Thoracic aorta (tissue), 2 donors: ENCODE measurements around the gene NRXN2. TPM values are rescaled to one million over a fixed set of nuclear protein-coding genes. Genes with fewer than 3 reads are reported as not detected.

Source experiments
- ATAC-seq: fragments of 150-250 bp; one replicate; pipeline ENCODE4 v1.8.0; 2017; ENCODE audit warnings: low read depth; ENCODE audit not compliant: insufficient number of reproducible peaks, low FRiP score
- DNase-seq: peaks from one replicate; pipeline ENCODE4 v3.0.0-alpha.2; 2020; ENCODE audit warnings: low spot score
- H3K27ac ChIP-seq, 2 donors: fragments of 200-600 bp; sonication (generic); 1 replicate in 1 of 2; 2 replicates in 1 of 2; pipeline ENCODE4 v1.5.1; 2016; ENCODE audit warnings: mild to moderate bottlenecking in 2 of 2, moderate library complexity in 2 of 2
- H3K27me3 ChIP-seq: fragments of 200-600 bp; sonication (generic); replicated peaks from 2 replicates; pipeline ENCODE4 v1.6.0; 2016; ENCODE audit warnings: mild to moderate bottlenecking; ENCODE audit not compliant: insufficient read depth
- H3K36me3 ChIP-seq: fragments of 200-600 bp; sonication (generic); one replicate; pipeline ENCODE4 v1.5.1; 2016
- H3K4me1 ChIP-seq, 2 donors: fragments of 200-600 bp; sonication (generic); 1 replicate in 1 of 2; 2 replicates in 1 of 2; pipeline versions ENCODE4 v1.5.1 to v1.6.0; 2016; ENCODE audit warnings: low read depth in 2 of 2, mild to moderate bottlenecking in 1 of 2; ENCODE audit not compliant: control insufficient read depth in 1 of 2
- H3K4me3 ChIP-seq: fragments of 200-600 bp; sonication (generic); 2 replicates; pipeline ENCODE4 v1.5.1; 2016; ENCODE audit warnings: mild to moderate bottlenecking
- H3K9me3 ChIP-seq: fragments of 200-600 bp; sonication (generic); 2 replicates; pipeline ENCODE4 v1.5.1; 2016
- total RNA-seq, 2 donors: library from RNA; depleted of rRNA; stranded (reverse); fragments of >200 nt; gene quantifications; one replicate each; pipeline versions ENCODE4 v1.1.0 to v1.2.3, GENCODE V29; 2016
- TF ChIP-seq, protein P1 (sequence below): fragments of 200-600 bp; sonication (generic); IDR thresholded peaks from one replicate; pipeline ENCODE4 v1.5.1; 2019; ENCODE audit warnings: antibody characterized with exemption

Gene NRXN2
- total RNA-seq, 2 donors from 2014 or later = 40.3 to 41.3 TPM

DNA sequence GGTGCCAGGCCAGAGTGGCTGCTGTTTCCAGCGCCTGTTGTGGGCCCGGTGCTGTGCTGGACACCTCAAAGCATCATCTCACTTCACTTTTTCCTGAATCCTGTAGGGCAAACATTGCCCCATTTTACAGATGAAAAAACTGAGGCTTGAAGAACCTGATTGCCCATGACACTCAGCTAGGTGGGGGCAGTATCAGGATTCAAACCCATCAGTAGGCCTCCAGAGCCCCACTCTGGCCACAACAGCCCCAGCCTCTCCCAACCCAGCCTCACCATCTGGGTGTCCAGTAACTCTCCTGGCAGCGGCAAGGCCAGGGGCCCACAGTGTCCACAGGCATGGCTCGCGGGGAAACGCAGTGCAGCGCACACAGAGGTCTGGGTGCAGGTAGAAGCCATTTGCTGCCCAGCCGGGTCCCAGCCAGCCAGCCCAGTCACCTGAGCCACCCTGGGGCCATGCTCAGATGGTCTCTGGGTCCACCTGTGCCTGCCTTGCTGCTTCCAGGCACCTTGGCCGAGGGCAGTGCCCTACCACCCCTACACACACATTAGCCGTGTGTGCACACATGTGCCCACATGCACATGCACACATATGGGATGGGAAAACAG, 120.4 kb downstream of the NRXN2 start:
- Histone ChIP-seq H3K4me3 (no peak overlapping the region), H3K27me3 (no peaks in the 10 kb centered on the region), H3K36me3 (no peaks in the 10 kb centered on the region), H3K27ac (no peak overlapping the region), H3K4me1 (no peaks in the 10 kb centered on the region), H3K9me3 (no peaks in the 10 kb centered on the region)
- DNase-seq (no peak), ATAC-seq (no peak)
- TF ChIP-seq, protein P1, sequence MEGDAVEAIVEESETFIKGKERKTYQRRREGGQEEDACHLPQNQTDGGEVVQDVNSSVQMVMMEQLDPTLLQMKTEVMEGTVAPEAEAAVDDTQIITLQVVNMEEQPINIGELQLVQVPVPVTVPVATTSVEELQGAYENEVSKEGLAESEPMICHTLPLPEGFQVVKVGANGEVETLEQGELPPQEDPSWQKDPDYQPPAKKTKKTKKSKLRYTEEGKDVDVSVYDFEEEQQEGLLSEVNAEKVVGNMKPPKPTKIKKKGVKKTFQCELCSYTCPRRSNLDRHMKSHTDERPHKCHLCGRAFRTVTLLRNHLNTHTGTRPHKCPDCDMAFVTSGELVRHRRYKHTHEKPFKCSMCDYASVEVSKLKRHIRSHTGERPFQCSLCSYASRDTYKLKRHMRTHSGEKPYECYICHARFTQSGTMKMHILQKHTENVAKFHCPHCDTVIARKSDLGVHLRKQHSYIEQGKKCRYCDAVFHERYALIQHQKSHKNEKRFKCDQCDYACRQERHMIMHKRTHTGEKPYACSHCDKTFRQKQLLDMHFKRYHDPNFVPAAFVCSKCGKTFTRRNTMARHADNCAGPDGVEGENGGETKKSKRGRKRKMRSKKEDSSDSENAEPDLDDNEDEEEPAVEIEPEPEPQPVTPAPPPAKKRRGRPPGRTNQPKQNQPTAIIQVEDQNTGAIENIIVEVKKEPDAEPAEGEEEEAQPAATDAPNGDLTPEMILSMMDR = no peak

DNA sequence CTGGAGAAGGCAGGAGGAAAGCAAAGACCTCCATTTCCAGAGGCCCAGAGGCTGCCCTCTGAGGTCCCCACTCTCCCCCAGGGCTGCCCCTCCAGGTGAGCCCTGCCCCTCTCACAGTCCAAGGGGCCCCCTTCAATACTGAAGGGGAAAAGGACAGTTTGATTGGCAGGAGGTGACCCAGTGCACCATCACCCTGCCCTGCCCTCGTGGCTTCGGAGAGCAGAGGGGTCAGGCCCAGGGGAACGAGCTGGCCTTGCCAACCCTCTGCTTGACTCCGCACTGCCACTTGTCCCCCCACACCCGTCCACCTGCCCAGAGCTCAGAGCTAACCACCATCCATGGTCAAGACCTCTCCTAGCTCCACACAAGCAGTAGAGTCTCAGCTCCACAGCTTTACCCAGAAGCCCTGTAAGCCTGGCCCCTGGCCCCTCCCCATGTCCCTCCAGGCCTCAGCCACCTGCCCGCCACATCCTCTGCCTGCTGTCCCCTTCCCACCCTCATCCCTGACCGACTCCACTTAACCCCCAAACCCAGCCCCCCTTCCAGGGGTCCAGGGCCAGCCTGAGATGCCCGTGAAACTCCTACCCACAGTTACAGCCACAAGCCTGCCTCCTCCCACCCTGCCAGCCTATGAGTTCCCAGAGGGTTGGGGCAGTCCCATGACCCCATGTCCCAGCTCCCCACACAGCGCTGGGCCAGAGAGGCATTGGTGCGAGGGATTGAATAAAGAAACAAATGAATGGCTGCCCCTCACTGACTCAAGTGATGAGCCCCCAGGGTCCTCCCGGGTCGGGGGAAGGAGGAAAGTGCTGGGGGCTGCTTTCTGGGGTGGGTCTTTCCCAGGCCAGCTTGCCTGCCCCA, 121.2 kb downstream of the NRXN2 start:
- Histone ChIP-seq H3K9me3 (no peaks in the 10 kb centered on the region), H3K4me1 (no peaks in the 10 kb centered on the region), H3K27ac (no peak overlapping the region), H3K27me3 (no peaks in the 10 kb centered on the region), H3K4me3 (no peak overlapping the region), H3K36me3 (no peaks in the 10 kb centered on the region)
- DNase-seq (no peak), ATAC-seq (no peak)
- TF ChIP-seq, protein P1 = no peak

DNA sequence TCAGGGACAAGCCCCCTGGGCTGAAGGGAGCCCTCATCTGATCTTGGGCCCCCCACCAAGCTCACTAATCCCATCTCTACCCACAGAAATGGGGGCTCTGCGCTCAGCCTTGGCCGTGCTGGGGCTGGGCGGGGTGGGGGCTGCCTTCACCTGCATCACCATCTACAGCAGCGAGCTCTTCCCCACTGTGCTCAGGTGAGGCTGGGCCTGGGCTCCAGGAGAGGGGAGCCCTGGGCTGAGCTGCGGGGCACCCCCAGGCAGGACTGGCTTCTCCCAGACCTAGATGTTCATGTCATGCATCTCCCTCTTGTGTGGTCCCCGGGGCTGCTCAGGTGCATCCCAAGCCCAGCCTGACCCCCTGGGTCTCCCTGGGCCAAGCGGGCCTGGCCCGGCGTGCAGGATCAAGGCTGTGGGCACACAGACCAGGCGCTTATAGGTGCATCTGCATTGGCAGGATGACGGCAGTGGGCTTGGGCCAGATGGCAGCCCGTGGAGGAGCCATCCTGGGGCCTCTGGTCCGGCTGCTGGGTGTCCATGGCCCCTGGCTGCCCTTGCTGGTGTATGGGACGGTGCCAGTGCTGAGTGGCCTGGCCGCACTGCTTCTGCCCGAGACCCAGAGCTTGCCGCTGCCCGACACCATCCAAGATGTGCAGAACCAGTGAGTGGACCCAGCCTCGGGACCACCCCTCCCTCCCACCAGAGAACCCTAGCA, 122.6 kb downstream of the NRXN2 start:
- Histone ChIP-seq H3K27ac (no peak overlapping the region), H3K9me3 (no peaks in the 10 kb centered on the region), H3K36me3 (no peaks in the 10 kb centered on the region), H3K4me1 (no peaks in the 10 kb centered on the region), H3K4me3 (no peak overlapping the region), H3K27me3 (no peaks in the 10 kb centered on the region)
- ATAC-seq (no peak), DNase-seq (no peak)
- TF ChIP-seq, protein P1 = no peak

DNA sequence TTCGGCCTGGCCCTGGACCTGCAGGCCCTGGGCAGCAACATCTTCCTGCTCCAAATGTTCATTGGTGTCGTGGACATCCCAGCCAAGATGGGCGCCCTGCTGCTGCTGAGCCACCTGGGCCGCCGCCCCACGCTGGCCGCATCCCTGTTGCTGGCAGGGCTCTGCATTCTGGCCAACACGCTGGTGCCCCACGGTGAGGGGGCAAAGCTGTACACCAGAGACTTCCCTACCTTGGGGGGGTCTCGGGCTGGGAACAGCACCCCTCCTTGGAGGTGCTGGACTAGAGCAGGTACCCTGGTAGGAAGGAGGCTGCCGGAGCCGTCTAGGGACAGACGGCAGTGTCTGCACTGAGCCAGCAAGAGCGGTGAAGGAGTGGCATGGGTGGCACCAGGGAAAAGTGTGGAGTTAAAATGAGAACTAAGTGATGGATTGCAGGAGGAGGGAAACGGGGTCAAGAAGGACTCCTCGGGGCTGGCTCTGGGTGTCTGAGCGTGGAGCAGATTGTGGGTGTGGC, 123.2 kb downstream of the NRXN2 start:
- Histone ChIP-seq H3K27me3 (no peaks in the 10 kb centered on the region), H3K27ac (no peak overlapping the region), H3K4me1 (no peaks in the 10 kb centered on the region), H3K4me3 (no peak overlapping the region), H3K36me3 (no peaks in the 10 kb centered on the region), H3K9me3 (no peaks in the 10 kb centered on the region)
- ATAC-seq (no peak), DNase-seq (no peak)
- TF ChIP-seq, protein P1 = no peak
